HuH-7.5 (cell line): ENCODE results near the gene PRDM11.
A peak's percentile ranks its signal among the peaks of the same experiment; 100 is the strongest.
"Not testable (repeated sequence)": the region's sequence is repeated elsewhere in the genome, so short reads cannot be mapped to it uniquely, and the experiment has no call there.

Source experiments
- DNase-seq: peaks from one replicate; pipeline ENCODE4 v3.0.0; 2011; ENCODE audit warnings: low spot score

Gene PRDM11

GRCh38 chr11:45233121-45233803, 86.8 kb downstream of the PRDM11 start:
- peak; percentile 81 for DNase-seq

GRCh38 chr11:45233804-45234170, 87.3 kb downstream of the PRDM11 start:
- no peak for DNase-seq

- DNase-seq: no peak
Measured at GRCh38 chr11:45234306-45235006, 88.0 kb downstream of the PRDM11 start.

- no peak for DNase-seq
Measured at GRCh38 chr11:45237711-45238315, 91.4 kb downstream of the PRDM11 start.

GRCh38 chr11:45238724-45239123, 92.3 kb downstream of the PRDM11 start:
- DNase-seq: no peak

- no peak for DNase-seq
Measured at GRCh38 chr11:45239733-45240132, 93.3 kb downstream of the PRDM11 start.

- no peak for DNase-seq
Measured at GRCh38 chr11:45243967-45244366, 97.5 kb downstream of the PRDM11 start.

- DNase-seq: no peak
Measured at GRCh38 chr11:45245218-45246045, 99.0 kb downstream of the PRDM11 start.

- no peak for DNase-seq
Measured at GRCh38 chr11:45246241-45246640, 99.8 kb downstream of the PRDM11 start.

GRCh38 chr11:45247433-45247832, 101.0 kb downstream of the PRDM11 start:
- DNase-seq: no peak

- no peak for DNase-seq
Measured at GRCh38 chr11:45248501-45249011, 102.1 kb downstream of the PRDM11 start.

- not testable (repeated sequence) for DNase-seq
Measured at GRCh38 chr11:45249372-45249771, 102.9 kb downstream of the PRDM11 start.

- no peak for DNase-seq
Measured at GRCh38 chr11:45250035-45250718, 103.7 kb downstream of the PRDM11 start.

- peak; percentile 59 for DNase-seq
Measured at GRCh38 chr11:45252134-45252856, 105.9 kb downstream of the PRDM11 start.

- no peak for DNase-seq
Measured at GRCh38 chr11:45252877-45253276, 106.4 kb downstream of the PRDM11 start.

- DNase-seq: no peak
Measured at GRCh38 chr11:45253640-45254039, 107.2 kb downstream of the PRDM11 start.

GRCh38 chr11:45254070-45254469, 107.6 kb downstream of the PRDM11 start:
- DNase-seq: no peak

GRCh38 chr11:45258982-45259530, 112.6 kb downstream of the PRDM11 start:
- DNase-seq: no peak

GRCh38 chr11:45259592-45259991, 113.2 kb downstream of the PRDM11 start:
- no peak for DNase-seq

GRCh38 chr11:45260071-45260470, 113.6 kb downstream of the PRDM11 start:
- no peak for DNase-seq

- DNase-seq: no peak
Measured at GRCh38 chr11:45262900-45263299, 116.5 kb downstream of the PRDM11 start.
